Mesenchymal stem cell (in vitro differentiated cells and primary cell): ENCODE results near the gene CCDC85C.

ENCODE experiments used
- DNase-seq: peaks from one replicate; pipeline ENCODE4 v3.0.0-alpha.2; 2013
- H2AFZ ChIP-seq: one replicate; pipeline ENCODE4 v1.6.1; 2013; ENCODE audit warnings: low read depth, mild to moderate bottlenecking, control low read depth, inconsistent platforms, low read length, moderate library complexity
- H2AK5ac ChIP-seq: 2 replicates; pipeline ENCODE4 v1.6.1; 2013; ENCODE audit warnings: low read length, moderate library complexity, mild to moderate bottlenecking, inconsistent platforms; ENCODE audit not compliant: severe bottlenecking
- H2BK120ac ChIP-seq: one replicate; pipeline ENCODE4 v1.6.1; 2013; ENCODE audit warnings: low read depth, mild to moderate bottlenecking, inconsistent platforms, low read length, moderate library complexity
- H2BK12ac ChIP-seq, 2 experiments: one replicate each; pipeline ENCODE4 v1.6.1; 2013; ENCODE audit warnings: inconsistent platforms in 2 of 2, low read length in 2 of 2, mild to moderate bottlenecking in 2 of 2, moderate library complexity in 2 of 2, control low read depth in 1 of 2
- H2BK15ac ChIP-seq: one replicate; pipeline ENCODE4 v1.6.1; 2013; ENCODE audit warnings: mild to moderate bottlenecking, low read depth, inconsistent platforms; ENCODE audit not compliant: poor library complexity, severe bottlenecking
- H2BK5ac ChIP-seq: 2 replicates; pipeline ENCODE4 v1.6.1; 2013; ENCODE audit warnings: low read depth, mild to moderate bottlenecking, low read length, control low read depth, inconsistent platforms; ENCODE audit not compliant: poor library complexity, severe bottlenecking
- H3K14ac ChIP-seq, 2 experiments: one replicate each; pipeline ENCODE4 v1.6.1; 2013; ENCODE audit warnings: inconsistent platforms in 2 of 2, low read length in 2 of 2, control low read depth in 1 of 2, mild to moderate bottlenecking in 1 of 2, moderate library complexity in 1 of 2
- H3K18ac ChIP-seq, 2 experiments: one replicate each; pipeline ENCODE4 v1.6.1; 2013; ENCODE audit warnings: inconsistent platforms in 2 of 2, low read length in 2 of 2, control low read depth in 1 of 2, low read depth in 1 of 2, mild to moderate bottlenecking in 1 of 2
- H3K23ac ChIP-seq, 2 experiments: one replicate each; pipeline ENCODE4 v1.6.1; 2013; ENCODE audit warnings: inconsistent platforms in 2 of 2, low read length in 2 of 2, mild to moderate bottlenecking in 2 of 2, moderate library complexity in 2 of 2, control low read depth in 1 of 2
- H3K27ac ChIP-seq: 2 replicates; pipeline ENCODE4 v1.5.1; 2013; ENCODE audit warnings: mild to moderate bottlenecking, moderate library complexity, low read length, control low read depth, inconsistent platforms; ENCODE audit not compliant: poor library complexity, severe bottlenecking
- H3K27me3 ChIP-seq, 2 experiments: 2 replicates each; pipeline versions ENCODE4 v1.6.1 to v1.7.0; 2013; ENCODE audit warnings: low read length in 2 of 2, mild to moderate bottlenecking in 2 of 2, moderate library complexity in 2 of 2, control low read depth in 1 of 2, inconsistent platforms in 1 of 2; ENCODE audit not compliant: control insufficient read depth in 1 of 2, insufficient read depth in 1 of 2
- H3K36me3 ChIP-seq, 2 experiments: 2 replicates each; pipeline versions ENCODE4 v1.6.1 to v1.7.0; 2013; ENCODE audit warnings: low read length in 2 of 2, control low read depth in 1 of 2, inconsistent platforms in 1 of 2, low read depth in 1 of 2, mild to moderate bottlenecking in 1 of 2; ENCODE audit not compliant: insufficient read depth in 2 of 2, control insufficient read depth in 1 of 2
- H3K4ac ChIP-seq, 2 experiments: one replicate each; pipeline ENCODE4 v1.6.1; 2013; ENCODE audit warnings: inconsistent platforms in 2 of 2, low read length in 2 of 2, mild to moderate bottlenecking in 2 of 2, moderate library complexity in 2 of 2, control low read depth in 1 of 2, low read depth in 1 of 2
- H3K4me1 ChIP-seq: 2 replicates; pipeline ENCODE4 v1.6.1; 2013; ENCODE audit warnings: low read depth, low read length, control low read depth; ENCODE audit not compliant: control insufficient read depth, insufficient read depth
- H3K4me2 ChIP-seq: 2 replicates; pipeline ENCODE4 v1.6.1; 2013; ENCODE audit warnings: low read length, mild to moderate bottlenecking, inconsistent platforms; ENCODE audit not compliant: poor library complexity, severe bottlenecking
- H3K4me3 ChIP-seq, 2 experiments: 2 replicates each; pipeline versions ENCODE4 v1.5.1 to v1.7.0; 2013; ENCODE audit warnings: low read length in 2 of 2, mild to moderate bottlenecking in 2 of 2, control low read depth in 1 of 2, low read depth in 1 of 2; ENCODE audit not compliant: insufficient read depth in 1 of 2
- H3K79me1 ChIP-seq: replicated peaks from 2 replicates; pipeline ENCODE4 v1.6.1; 2013; ENCODE audit warnings: mild to moderate bottlenecking, control low read depth, low read length, inconsistent platforms; ENCODE audit not compliant: poor library complexity, severe bottlenecking
- H3K9ac ChIP-seq: 2 replicates; pipeline ENCODE4 v1.7.0; 2013; ENCODE audit warnings: mild to moderate bottlenecking, low read length, moderate library complexity
- H3K9me3 ChIP-seq: 2 replicates; pipeline ENCODE4 v1.7.0; 2013; ENCODE audit warnings: mild to moderate bottlenecking, low read length; ENCODE audit not compliant: control insufficient read depth
- H4K8ac ChIP-seq: one replicate; pipeline ENCODE4 v1.6.1; 2013; ENCODE audit warnings: inconsistent platforms, mild to moderate bottlenecking, low read length, moderate library complexity
- H4K91ac ChIP-seq: one replicate; pipeline ENCODE4 v1.6.1; 2013; ENCODE audit warnings: mild to moderate bottlenecking, low read length, inconsistent platforms
- WGBS: methylation state at CpG from one replicate; pipeline ENCODE4 v1.1.7; 2013; ENCODE audit warnings: mixed read lengths; 5-methylcytosine and 5-hydroxymethylcytosine counted together

The CCDC85C gene

DNA sequence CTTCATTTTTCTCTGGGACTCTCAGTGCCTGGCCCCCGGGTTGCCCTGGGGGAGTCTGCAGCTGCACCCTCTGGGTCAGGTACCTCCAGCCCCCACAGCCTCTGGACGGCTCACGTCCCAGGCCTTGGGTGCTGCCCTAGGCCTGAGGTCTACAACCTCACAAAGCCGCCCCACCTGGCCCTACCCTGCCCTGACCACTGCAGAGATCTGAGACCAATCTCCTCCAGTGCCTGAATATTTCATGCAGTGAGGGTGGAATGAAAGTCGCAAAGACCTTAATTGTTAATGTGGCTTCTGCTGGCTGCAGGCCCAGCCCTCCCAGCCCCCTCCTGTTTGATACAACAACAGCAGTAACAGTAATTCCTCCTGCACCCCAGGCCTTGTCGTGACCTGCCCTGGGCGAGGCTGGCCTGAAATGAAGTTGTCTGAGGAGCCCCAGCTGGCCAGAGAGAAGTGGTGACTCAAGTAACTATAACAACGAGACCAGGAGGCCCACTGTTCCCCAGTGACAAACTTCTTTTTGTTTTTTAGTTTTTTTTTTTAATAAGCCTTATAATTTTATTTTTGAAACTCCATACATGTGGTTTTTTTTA is 8.8 kb upstream of the CCDC85C start:
- no peak overlapping the region for H3K4me3 ChIP-seq
- H2BK120ac ChIP-seq = no peak overlapping the region
- H3K79me1 ChIP-seq = no peaks in the 10 kb centered on the region

DNA sequence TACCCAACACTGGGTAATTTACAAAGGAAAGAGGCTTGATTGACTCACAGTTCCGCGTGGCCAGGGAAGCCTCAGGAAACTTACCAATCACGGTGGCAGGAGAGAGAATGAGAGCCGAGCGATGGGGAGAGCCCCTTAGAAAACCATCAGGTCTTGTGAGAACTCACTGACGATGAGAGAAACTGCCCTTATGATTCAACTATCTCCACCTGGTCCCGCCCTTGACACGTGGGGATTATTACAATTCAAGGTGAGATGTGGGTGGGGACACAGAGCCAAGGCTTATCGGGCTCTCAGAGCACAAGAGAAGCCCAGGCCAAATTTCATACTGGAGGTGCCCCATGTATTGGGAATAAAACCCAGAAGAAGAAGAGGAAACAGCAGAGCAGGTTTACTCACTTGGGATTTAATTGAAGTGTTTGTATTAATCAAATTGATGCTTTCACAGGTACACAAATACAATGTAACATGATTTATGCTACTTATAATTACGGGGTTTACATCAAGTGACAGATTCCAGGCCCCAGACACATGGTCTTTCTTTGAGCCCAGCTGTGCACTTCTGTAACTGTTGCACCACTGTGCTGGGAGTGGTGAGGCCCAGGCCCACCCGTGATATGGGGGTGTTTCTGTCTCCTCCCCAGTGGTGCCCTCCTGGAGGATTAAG is 8.2 kb upstream of the CCDC85C start:
- no peak overlapping the region for H3K9ac ChIP-seq
- H2BK15ac ChIP-seq = no peak overlapping the region
- H3K18ac ChIP-seq = peak overlapping the region; percentile 2 to 49
- no peak overlapping the region for H3K4me3 ChIP-seq
- H2BK12ac ChIP-seq = no peak overlapping the region
- H3K9me3 ChIP-seq = no peaks in the 10 kb centered on the region
- no peak overlapping the region for H2BK5ac ChIP-seq
- H3K4me1 ChIP-seq = peaks cover 6% of the 10 kb centered on the region
- no peak overlapping the region for H3K27ac ChIP-seq
- H3K36me3 ChIP-seq = no peaks in the 10 kb centered on the region
- H4K8ac ChIP-seq = no peak overlapping the region
- peaks cover 17 to 53% of the 10 kb centered on the region in 2 experiments for H3K27me3 ChIP-seq
- WGBS = 82% methylated on average over 11 of the region's 11 CpGs
- H3K4me2 ChIP-seq = no peak overlapping the region
- H2AFZ ChIP-seq = no peak overlapping the region
- H3K4ac ChIP-seq = peak overlapping the region in 1 of 2 experiments; percentile 24
- H2AK5ac ChIP-seq = no peak overlapping the region
- no peak overlapping the region for H3K23ac ChIP-seq
- H4K91ac ChIP-seq = no peak overlapping the region
- no peak overlapping the region for H2BK120ac ChIP-seq
- no peak overlapping the region for H3K14ac ChIP-seq
- H3K79me1 ChIP-seq = no peaks in the 10 kb centered on the region
- no peak for DNase-seq

More for the DNA sequence above, 8.8 kb upstream of the CCDC85C start:
- Histone ChIP-seq H2AFZ (no peak overlapping the region), H2AK5ac (no peak overlapping the region), H3K9me3 (no peaks in the 10 kb centered on the region), H3K23ac (no peak overlapping the region), H3K27ac (no peak overlapping the region), H3K18ac (peak overlapping the region; percentile 2 to 49), H2BK15ac (no peak overlapping the region), H3K9ac (peak overlapping the region; percentile 41), H4K8ac (peak overlapping the region; percentile 81), H3K36me3 (no peaks in the 10 kb centered on the region), H3K4me2 (peak overlapping the region; percentile 8), H3K14ac (peak overlapping the region in 1 of 2 experiments; percentile 63), H3K4ac (no peak overlapping the region), H2BK12ac (peak overlapping the region; percentile 6 to 30), H3K4me1 (peaks cover 7% of the 10 kb centered on the region), H3K27me3 (peaks cover 17 to 54% of the 10 kb centered on the region in 2 experiments), H4K91ac (no peak overlapping the region), H2BK5ac (no peak overlapping the region)
- WGBS = 57% methylated on average over 4 of the region's 8 CpGs
- peak; percentile 72 for DNase-seq

DNA sequence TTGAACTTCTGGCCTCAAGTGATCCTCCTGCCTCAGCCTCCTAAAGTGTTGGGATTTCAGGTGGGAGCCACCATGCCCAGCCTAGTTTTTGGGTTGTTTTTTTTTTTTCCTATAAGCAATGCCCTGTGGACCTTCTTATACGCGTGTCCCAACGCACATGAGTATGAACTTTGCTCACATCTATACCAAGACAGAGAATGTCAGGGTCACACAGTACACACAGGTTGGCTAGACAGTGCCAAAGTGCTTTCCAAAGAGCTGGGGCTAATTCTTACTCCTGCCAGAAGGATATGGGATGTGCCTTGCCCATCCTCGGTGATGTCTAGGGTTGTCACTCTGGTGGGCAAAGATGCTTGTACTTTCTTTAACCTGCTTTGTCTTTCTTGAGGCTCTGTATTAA is 7.6 kb upstream of the CCDC85C start:
- H2BK15ac ChIP-seq = no peak overlapping the region
- no peak overlapping the region for H3K18ac ChIP-seq
- H2AFZ ChIP-seq = no peak overlapping the region
- no peak for DNase-seq
- no peaks in the 10 kb centered on the region for H3K9me3 ChIP-seq
- no peak overlapping the region for H2BK5ac ChIP-seq
- H3K4ac ChIP-seq = no peak overlapping the region
- no peaks in the 10 kb centered on the region for H3K36me3 ChIP-seq
- H3K9ac ChIP-seq = no peak overlapping the region
- no peak overlapping the region for H4K91ac ChIP-seq
- H3K4me3 ChIP-seq = no peak overlapping the region
- H2AK5ac ChIP-seq = no peak overlapping the region
- H3K4me2 ChIP-seq = no peak overlapping the region
- no peak overlapping the region for H2BK120ac ChIP-seq
- H3K79me1 ChIP-seq = no peaks in the 10 kb centered on the region
- H4K8ac ChIP-seq = no peak overlapping the region
- no peak overlapping the region for H3K14ac ChIP-seq
- peaks cover 6% of the 10 kb centered on the region for H3K4me1 ChIP-seq
- H3K27me3 ChIP-seq = peaks cover 17 to 51% of the 10 kb centered on the region in 2 experiments
- no peak overlapping the region for H3K23ac ChIP-seq
- WGBS = 100% methylated on average over 4 of the region's 4 CpGs
- no peak overlapping the region for H2BK12ac ChIP-seq
- no peak overlapping the region for H3K27ac ChIP-seq

DNA sequence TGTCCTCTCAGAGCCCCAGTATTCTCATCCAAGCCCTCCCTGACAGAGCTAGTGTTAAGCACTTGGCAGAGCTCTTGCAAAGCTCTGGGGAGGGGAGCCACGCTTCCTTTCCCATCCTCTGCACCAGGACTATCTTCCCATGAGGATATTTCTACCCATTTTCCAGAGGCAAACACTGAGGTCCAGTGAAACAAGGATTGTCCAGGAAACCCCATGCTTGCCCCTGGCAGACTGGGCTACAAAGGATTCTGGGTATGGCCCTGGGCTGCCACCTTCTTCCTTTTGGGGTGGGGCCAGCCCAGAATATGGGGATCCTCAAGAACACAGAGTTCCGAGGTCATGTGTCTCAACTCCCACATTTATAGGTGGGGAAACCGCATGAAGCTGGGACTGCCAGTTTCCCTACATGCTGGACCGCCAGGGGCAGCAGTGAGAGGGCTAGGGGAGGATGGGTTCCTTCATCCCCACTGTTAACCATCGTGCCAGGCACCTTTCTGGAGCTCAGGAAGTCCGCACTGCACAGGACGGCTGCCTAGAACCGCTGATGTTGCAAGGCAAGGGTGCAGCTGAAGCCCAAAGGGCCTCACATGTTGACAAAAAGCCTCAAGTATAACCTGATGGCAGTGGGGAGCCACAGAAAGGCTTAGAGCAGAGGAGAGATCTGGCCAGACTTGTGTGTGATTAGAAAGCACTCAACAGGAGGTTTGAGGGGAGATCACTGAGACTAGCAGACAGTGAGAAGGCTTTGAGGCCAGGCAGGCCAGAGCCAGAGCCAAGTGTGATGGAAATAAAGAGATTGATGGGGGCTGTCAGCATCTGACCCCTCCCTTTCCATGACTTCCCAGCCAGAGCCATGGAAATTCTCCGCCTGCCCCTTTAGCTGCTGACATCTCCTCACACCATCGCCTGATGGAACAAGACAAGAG is 5.5 kb upstream of the CCDC85C start:
- Histone ChIP-seq H3K4me2 (no peak overlapping the region), H3K9ac (no peak overlapping the region), H3K18ac (no peak overlapping the region), H3K4me1 (peaks cover 17% of the 10 kb centered on the region), H3K4ac (no peak overlapping the region), H4K8ac (no peak overlapping the region), H2BK120ac (no peak overlapping the region), H4K91ac (no peak overlapping the region), H3K23ac (no peak overlapping the region), H3K79me1 (no peaks in the 10 kb centered on the region), H3K9me3 (no peaks in the 10 kb centered on the region), H3K36me3 (no peaks in the 10 kb centered on the region), H2AFZ (no peak overlapping the region), H3K27me3 (peaks cover 17 to 44% of the 10 kb centered on the region in 2 experiments), H3K4me3 (no peak overlapping the region), H3K27ac (no peak overlapping the region), H2BK5ac (no peak overlapping the region), H2BK12ac (no peak overlapping the region), H2BK15ac (no peak overlapping the region), H3K14ac (no peak overlapping the region), H2AK5ac (no peak overlapping the region)
- WGBS = 73% methylated on average over 8 of the region's 10 CpGs
- no peak for DNase-seq
